GM12892 (cell line): ENCODE data around the gene KERA.

Experiments used
- POLR2A ChIP-seq: IDR thresholded peaks from 2 replicates; pipeline ENCODE4 v1.6.1; 2011; ENCODE audit warnings: low read depth, low read length, control low read depth
- POLR2AphosphoS5 ChIP-seq: IDR thresholded peaks from 2 replicates; pipeline ENCODE4 v1.6.1; 2011; ENCODE audit warnings: low read depth, low read length, control low read depth
- TAF1 ChIP-seq: IDR thresholded peaks from 2 replicates; pipeline ENCODE4 v1.6.1; 2011; ENCODE audit warnings: low read depth, mild to moderate bottlenecking, control low read depth, low read length, borderline replicate concordance

DNA sequence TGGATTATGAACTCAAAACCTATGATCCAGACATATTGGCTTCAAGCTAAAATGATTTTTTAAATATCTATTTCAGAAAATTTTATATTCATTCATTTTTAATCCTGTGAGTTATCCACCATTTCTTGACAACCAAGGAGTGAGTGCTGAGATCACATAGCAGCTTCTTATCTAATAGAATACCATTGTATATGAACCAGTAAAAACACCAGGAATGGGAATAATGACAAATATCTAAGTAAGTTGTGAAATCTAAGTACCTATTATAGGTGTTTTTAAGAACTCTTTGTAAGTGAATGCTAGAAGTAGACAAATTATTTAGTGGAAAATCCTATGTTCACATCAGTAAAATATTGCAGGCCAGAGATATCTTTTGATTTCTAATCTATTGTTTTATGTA is 45.3 kb upstream of the KERA start:
- no peak for TF ChIP-seq POLR2A
- TF ChIP-seq TAF1 = no peak
- TF ChIP-seq POLR2AphosphoS5 = no peak
